Ishikawa (cell line): Measurements from ENCODE around the gene VAV1.
A peak's percentile ranks its signal among the peaks of the same experiment; 100 is the strongest.

Experiments used
- CEBPB ChIP-seq: IDR thresholded peaks from 2 replicates; pipeline ENCODE4 v1.6.1; 2012
- CREB1 ChIP-seq: IDR thresholded peaks from 2 replicates; pipeline ENCODE4 v1.6.1; 2012; ENCODE audit warnings: low read depth
- EGR1 ChIP-seq: IDR thresholded peaks from 2 replicates; pipeline ENCODE4 v1.6.1; 2012
- EP300 ChIP-seq: IDR thresholded peaks from 2 replicates; pipeline ENCODE4 v1.6.1; 2012; ENCODE audit warnings: borderline replicate concordance
- FOXM1 ChIP-seq: IDR thresholded peaks from 2 replicates; pipeline ENCODE4 v1.6.1; 2012; ENCODE audit warnings: low read depth, borderline replicate concordance
- NFIC ChIP-seq: IDR thresholded peaks from 2 replicates; pipeline ENCODE4 v1.6.1; 2012
- RAD21 ChIP-seq: IDR thresholded peaks from 2 replicates; pipeline ENCODE4 v1.6.1; 2012; ENCODE audit warnings: low read depth
- REST ChIP-seq: IDR thresholded peaks from 2 replicates; pipeline ENCODE4 v1.6.1; 2012; ENCODE audit warnings: low read depth, mild to moderate bottlenecking
- TAF1 ChIP-seq: IDR thresholded peaks from 2 replicates; pipeline ENCODE4 v1.6.1; 2012; ENCODE audit warnings: low read depth, mild to moderate bottlenecking
- TCF12 ChIP-seq: IDR thresholded peaks from 2 replicates; pipeline ENCODE4 v1.6.1; 2012; ENCODE audit warnings: low read depth
- TEAD4 ChIP-seq: IDR thresholded peaks from 2 replicates; pipeline ENCODE4 v1.6.1; 2012
- YY1 ChIP-seq: IDR thresholded peaks from 2 replicates; pipeline ENCODE4 v1.6.1; 2012; ENCODE audit warnings: low read depth
- ZBTB7A ChIP-seq: IDR thresholded peaks from 2 replicates; pipeline ENCODE4 v1.6.1; 2012; ENCODE audit warnings: low read depth
- TF ChIP-seq, protein P1 (sequence below): IDR thresholded peaks from 2 replicates; pipeline ENCODE4 v1.6.1; 2012
- TF ChIP-seq, protein P2 (sequence below): IDR thresholded peaks from 2 replicates; pipeline ENCODE4 v1.6.1; 2012

VAV1 gene

DNA sequence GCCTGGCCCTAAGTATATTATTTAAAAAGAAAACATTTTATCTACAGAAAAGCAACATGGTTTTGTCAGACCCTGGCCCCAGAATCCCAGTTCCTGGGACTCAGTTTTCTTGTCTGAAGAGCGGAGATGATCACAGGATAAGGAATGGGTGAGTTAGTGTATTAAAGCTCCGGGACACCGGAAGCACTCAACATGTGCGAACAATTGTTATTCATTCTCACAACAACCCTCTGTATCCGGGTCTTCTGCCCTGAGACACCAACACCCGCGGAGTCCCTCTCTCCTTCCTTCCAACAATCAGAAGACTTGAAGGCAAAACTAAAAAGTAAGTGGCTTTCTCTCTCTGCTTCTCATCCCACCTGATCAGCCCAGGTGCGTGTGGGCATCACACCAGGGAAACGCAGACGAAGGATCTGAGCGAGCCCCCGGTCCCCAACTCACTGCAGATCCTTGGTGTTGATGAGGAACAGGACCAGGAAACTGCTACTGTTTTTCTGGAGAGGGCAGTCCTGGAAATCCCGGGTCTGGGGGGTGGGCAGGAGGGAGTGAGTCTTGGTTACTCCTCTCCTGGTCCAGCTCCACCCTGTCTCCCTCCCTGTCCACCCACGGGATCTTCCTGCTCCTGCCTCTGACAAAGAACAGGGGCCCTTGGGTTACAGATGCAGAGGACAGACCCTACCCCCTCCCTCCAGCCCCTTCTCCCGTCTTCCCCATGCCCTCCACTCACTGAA is 37.2 kb upstream of the VAV1 start:
- TF ChIP-seq EGR1 (no peak), RAD21 (no peak), YY1 (no peak), REST (no peak), TEAD4 (no peak), TCF12 (no peak), ZBTB7A (no peak), EP300 (no peak), NFIC (no peak), CEBPB (no peak), TAF1 (no peak), FOXM1 (no peak), CREB1 (no peak)
- TF ChIP-seq, protein P1, sequence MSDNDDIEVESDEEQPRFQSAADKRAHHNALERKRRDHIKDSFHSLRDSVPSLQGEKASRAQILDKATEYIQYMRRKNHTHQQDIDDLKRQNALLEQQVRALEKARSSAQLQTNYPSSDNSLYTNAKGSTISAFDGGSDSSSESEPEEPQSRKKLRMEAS = no peak
- TF ChIP-seq, protein P2, sequence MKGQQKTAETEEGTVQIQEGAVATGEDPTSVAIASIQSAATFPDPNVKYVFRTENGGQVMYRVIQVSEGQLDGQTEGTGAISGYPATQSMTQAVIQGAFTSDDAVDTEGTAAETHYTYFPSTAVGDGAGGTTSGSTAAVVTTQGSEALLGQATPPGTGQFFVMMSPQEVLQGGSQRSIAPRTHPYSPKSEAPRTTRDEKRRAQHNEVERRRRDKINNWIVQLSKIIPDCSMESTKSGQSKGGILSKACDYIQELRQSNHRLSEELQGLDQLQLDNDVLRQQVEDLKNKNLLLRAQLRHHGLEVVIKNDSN = no peak

- TF ChIP-seq TAF1 (0 out of 2 replicates have a peak, but pooled peaks have one; percentile 1), RAD21 (no peak; the same call in 1 of the 2 replicates)
Observed at GRCh38 chr19:6736169-6736916, 36.2 kb upstream of the VAV1 start.

- TF ChIP-seq EP300 = no peak
- no peak for TF ChIP-seq CEBPB
- no peak for TF ChIP-seq CREB1
- peak; percentile 40; the same call in 1 of the 2 replicates for TF ChIP-seq TAF1
- no peak for TF ChIP-seq RAD21
- TF ChIP-seq, protein P1 = no peak
- 0 out of 2 replicates have a peak, but pooled peaks have one; percentile 6 for TF ChIP-seq EGR1
- 0 out of 2 replicates have a peak, but pooled peaks have one; percentile 20 for TF ChIP-seq TCF12
Observed at GRCh38 chr19:6736917-6737283, 35.6 kb upstream of the VAV1 start.

DNA sequence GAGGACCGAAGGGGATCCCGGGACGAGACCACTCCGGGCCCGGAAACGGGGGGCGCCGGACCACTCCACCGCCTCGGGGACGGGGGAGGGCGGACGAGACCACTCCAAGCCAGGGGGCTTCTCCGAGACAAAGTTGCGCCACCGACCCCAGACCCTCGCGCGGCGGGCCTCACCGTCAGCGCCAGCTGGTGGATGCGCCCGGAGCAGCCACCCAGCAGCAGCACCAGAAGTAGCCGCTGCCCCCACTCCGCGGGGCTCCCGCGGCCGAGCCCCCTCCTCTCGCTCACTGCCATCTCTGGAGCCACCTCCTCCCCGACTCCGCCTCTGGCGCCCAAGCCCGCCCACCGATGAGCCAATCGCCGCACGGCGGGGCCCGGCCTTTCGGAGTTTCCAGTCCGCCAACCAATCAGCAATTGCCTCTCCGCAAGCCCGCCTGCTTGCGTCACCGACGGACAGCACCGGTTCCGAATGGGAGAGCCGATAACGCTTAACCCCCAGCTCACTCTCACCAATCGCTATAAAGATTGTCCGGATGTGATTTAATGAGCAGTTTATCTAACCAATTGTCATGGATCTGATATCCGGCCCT is 35.1 kb upstream of the VAV1 start, which contains the start of gene GPR108:
Gene GPR108 (minus strand): TSS at position 297 of the 589 bp plus-strand sequence. CDS start 4 bp downstream, at position 293.
- peak; percentile 96; the same call in 1 of the 2 replicates for TF ChIP-seq ZBTB7A
- no peak for TF ChIP-seq FOXM1
- TF ChIP-seq, protein P2 = no peak
- peak; percentile 52; the same call in 1 of the 2 replicates for TF ChIP-seq EP300
- no peak for TF ChIP-seq REST
- peak; percentile 93 for TF ChIP-seq CREB1
- TF ChIP-seq, protein P1 = no peak
- no peak for TF ChIP-seq NFIC
- TF ChIP-seq TAF1 = peak; percentile 6

DNA sequence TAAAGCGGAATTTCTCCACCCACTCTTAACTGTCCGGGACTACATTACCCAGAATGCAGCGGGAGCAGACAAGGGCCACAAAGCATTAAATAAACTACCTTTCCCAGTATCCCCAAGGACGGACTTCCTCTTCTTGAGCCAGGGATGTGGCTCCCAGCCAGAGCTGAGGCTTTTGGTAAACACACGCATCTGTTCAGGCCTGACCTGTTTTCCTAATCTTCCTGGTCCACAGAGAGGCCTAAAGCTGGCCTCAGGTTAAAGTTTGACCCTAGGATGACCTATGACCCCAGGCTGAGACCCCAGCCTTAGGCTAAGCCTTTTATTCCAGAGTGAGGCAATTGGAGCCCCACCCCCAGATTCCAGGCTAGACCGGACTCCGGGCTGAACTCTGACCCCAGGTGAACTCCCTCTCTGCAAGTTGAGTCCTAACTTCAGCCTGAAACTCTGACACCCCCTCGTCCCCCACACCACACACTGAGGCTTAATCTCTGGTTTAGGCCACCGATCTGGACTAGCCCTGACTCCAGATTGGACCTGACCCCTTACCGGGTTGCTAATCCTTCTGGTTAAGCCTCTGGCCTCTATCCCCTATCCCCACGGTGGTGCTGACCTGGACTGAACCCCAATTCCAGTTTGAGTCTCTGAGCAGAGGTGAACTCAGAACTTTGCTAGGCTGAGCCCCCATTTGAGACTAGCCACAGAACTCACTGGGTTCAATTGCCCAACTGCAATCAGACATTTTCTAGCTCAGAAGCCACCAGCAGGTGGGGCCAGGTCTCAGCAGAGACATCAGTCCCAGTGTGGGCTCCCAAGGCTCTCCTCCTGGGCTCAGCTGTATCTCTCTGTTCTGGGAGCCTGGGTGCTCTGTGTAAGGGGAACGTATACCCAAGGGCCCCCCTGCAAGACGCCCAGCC is 34.4 kb upstream of the VAV1 start:
- TF ChIP-seq YY1 (no peak), EP300 (no peak), EGR1 (0 out of 2 replicates have a peak, but pooled peaks have one; percentile 48), NFIC (peak; percentile 88), CEBPB (peak; percentile 42), ZBTB7A (0 out of 2 replicates have a peak, but pooled peaks have one; percentile 28), REST (no peak), RAD21 (peak; percentile 76), FOXM1 (no peak), TCF12 (no peak), TEAD4 (no peak), CREB1 (no peak; the same call in 1 of the 2 replicates)
- TF ChIP-seq, protein P2 = no peak
- TF ChIP-seq, protein P1 = no peak; the same call in 1 of the 2 replicates
